NT2/D1 (cell line): ENCODE results near the gene ITIH6.
"Not testable (repeated sequence)": the region's sequence is repeated elsewhere in the genome, so short reads cannot be mapped to it uniquely, and the experiment has no call there.

Experiments used
- DNase-seq: peaks from one replicate; pipeline ENCODE4 v3.0.0-alpha.2; 2011; ENCODE audit warnings: low read depth, low spot score
- H3K27me3 ChIP-seq: 2 replicates; pipeline ENCODE4 v1.6.0; 2011; ENCODE audit warnings: mild to moderate bottlenecking; ENCODE audit not compliant: insufficient read length, insufficient read depth
- H3K36me3 ChIP-seq: 2 replicates; pipeline ENCODE4 v1.6.1; 2011; ENCODE audit warnings: mild to moderate bottlenecking, low read length, mixed read lengths; ENCODE audit not compliant: insufficient read depth, insufficient read length
- H3K4me1 ChIP-seq: 2 replicates; pipeline ENCODE4 v1.5.1; 2011; ENCODE audit not compliant: insufficient read depth, insufficient read length
- H3K4me3 ChIP-seq: 2 replicates; pipeline ENCODE4 v1.5.1; 2011; ENCODE audit warnings: low read depth; ENCODE audit not compliant: insufficient read length
- H3K9ac ChIP-seq: 2 replicates; pipeline ENCODE4 v1.6.0; 2011; ENCODE audit warnings: low read depth; ENCODE audit not compliant: insufficient read length
- H3K9me3 ChIP-seq: 2 replicates; pipeline ENCODE4 v1.5.1; 2011; ENCODE audit warnings: mild to moderate bottlenecking, low read length; ENCODE audit not compliant: insufficient read depth
- SUZ12 ChIP-seq: IDR thresholded peaks from 2 replicates; pipeline ENCODE4 v1.6.1; 2011; ENCODE audit not compliant: insufficient read length, insufficient read depth; ENCODE audit errors: extremely low read depth
- YY1 ChIP-seq: IDR thresholded peaks from 2 replicates; pipeline ENCODE4 v1.6.1; 2011; ENCODE audit not compliant: insufficient read length, insufficient read depth
- ZNF274 ChIP-seq: IDR thresholded peaks from 2 replicates; pipeline ENCODE4 v1.6.1; 2011; ENCODE audit warnings: mild to moderate bottlenecking, low read depth, low read length

ITIH6 gene, protein sequence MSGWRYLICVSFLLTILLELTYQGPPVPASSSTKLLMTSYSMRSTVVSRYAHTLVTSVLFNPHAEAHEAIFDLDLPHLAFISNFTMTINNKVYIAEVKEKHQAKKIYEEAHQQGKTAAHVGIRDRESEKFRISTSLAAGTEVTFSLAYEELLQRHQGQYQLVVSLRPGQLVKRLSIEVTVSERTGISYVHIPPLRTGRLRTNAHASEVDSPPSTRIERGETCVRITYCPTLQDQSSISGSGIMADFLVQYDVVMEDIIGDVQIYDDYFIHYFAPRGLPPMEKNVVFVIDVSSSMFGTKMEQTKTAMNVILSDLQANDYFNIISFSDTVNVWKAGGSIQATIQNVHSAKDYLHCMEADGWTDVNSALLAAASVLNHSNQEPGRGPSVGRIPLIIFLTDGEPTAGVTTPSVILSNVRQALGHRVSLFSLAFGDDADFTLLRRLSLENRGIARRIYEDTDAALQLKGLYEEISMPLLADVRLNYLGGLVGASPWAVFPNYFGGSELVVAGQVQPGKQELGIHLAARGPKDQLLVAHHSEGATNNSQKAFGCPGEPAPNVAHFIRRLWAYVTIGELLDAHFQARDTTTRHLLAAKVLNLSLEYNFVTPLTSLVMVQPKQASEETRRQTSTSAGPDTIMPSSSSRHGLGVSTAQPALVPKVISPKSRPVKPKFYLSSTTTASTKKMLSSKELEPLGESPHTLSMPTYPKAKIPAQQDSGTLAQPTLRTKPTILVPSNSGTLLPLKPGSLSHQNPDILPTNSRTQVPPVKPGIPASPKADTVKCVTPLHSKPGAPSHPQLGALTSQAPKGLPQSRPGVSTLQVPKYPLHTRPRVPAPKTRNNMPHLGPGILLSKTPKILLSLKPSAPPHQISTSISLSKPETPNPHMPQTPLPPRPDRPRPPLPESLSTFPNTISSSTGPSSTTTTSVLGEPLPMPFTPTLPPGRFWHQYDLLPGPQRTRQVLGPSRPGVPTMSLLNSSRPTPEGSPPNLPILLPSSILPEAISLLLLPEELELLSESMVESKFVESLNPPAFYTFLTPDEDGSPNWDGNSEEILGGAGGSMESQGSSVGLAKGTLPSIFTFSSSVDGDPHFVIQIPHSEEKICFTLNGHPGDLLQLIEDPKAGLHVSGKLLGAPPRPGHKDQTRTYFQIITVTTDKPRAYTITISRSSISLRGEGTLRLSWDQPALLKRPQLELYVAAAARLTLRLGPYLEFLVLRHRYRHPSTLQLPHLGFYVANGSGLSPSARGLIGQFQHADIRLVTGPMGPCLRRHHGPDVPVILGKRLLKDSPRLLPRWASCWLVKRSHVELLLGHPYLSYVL

DNA sequence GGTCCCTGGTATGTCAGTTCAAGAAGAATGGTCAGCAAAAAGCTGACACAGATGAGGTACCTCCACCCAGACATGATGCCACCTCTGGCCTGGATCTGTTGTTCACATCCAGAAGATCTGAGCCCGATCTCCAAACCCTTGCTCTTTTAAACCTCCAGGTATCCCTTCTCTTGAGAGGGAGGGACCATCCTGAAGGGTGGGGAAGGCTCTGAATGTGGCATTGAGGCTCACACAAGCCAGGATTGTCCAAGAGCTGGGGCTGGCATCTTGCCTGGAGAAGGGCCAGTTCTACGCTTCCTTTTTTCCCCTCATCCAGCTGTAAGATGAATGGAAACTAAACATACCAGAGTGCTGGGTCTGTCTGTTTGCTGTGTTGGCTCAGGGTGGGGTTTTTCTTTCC is at the start of gene ITIH6:
Gene ITIH6 (minus strand): TSS at position 119 of the 400 bp plus-strand sequence. CDS start 45 bp downstream, at position 74.
- Histone ChIP-seq H3K27me3 (no peaks in the 10 kb centered on the region), H3K36me3 (no peaks in the 10 kb centered on the region), H3K9ac (no peak within 1 kb of the TSS), H3K4me3 (no peak within 1 kb of the TSS), H3K4me1 (no peaks in the 10 kb centered on the region), H3K9me3 (no peaks in the 10 kb centered on the region)
- no peak for DNase-seq
- no peak for TF ChIP-seq YY1
- TF ChIP-seq SUZ12 = no peak
- TF ChIP-seq ZNF274 = no peak

DNA sequence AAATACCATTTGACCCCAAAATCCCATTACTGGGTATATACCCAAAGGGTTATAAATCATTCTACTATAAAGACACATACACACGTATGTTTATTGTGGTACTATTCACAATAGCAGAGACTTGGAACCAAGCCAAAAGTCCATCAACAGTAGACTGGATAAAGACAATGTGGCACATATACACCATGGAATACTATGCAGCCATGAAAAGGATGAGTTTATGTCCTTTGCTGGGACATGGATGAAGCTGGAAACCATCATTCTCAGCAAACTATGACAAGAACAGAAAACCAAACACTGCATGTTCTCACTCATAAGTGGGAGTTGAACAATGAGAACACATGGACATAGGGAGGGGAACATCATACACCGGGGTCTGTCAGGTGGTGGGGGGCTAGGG is 49.6 kb upstream of the ITIH6 start:
- not testable (repeated sequence) for DNase-seq, H3K4me1 ChIP-seq, H3K9ac ChIP-seq, H3K9me3 ChIP-seq, H3K4me3 ChIP-seq, H3K27me3 ChIP-seq, H3K36me3 ChIP-seq

DNA sequence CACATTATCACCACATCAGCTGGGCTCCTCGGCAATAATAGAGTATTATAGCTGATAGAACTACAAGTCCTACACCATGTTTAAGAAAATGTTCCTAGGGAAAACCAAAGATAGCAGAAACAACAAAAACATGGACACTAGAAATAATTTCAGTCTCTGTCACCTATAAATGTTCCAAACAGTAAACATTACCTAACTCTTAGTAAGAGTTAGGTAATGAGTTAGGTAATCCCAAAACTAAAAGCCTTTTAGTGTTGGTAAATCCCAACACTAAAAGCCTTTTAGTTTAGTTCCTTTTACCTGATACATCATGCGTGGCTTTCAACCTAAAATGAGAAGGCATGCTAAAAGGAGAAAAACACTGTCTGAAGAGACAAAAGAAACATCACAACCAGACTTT is 45.0 kb upstream of the ITIH6 start:
- no peak for DNase-seq
- Histone ChIP-seq H3K9ac (no peak overlapping the region), H3K4me3 (no peak overlapping the region), H3K9me3 (no peaks in the 10 kb centered on the region), H3K36me3 (no peaks in the 10 kb centered on the region), H3K27me3 (no peaks in the 10 kb centered on the region), H3K4me1 (peaks cover 4% of the 10 kb centered on the region)
- TF ChIP-seq ZNF274 (no peak), YY1 (no peak), SUZ12 (no peak)

DNA sequence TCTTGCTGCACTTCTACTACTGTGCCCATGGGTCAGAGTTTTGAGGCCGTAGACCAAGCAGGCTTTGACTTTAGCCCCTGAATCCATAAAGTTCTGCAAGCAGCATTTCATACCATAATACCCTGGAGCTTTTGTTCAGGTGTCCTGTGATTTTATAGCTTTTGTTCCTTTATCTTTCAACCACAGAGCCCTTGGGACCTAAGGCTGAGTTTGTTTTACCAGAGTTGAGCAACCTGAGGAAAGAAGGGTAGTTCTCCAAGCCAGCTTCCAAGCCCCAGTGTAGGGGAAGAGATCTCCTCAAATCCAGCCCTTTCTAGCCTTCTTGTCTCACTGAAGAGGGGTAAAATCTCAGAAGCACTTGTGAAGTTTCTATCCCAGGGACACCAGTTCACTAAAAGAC is 44.6 kb upstream of the ITIH6 start:
- Histone ChIP-seq H3K4me1 (peaks cover 4% of the 10 kb centered on the region), H3K9me3 (no peaks in the 10 kb centered on the region), H3K4me3 (no peak overlapping the region), H3K36me3 (no peaks in the 10 kb centered on the region), H3K9ac (no peak overlapping the region), H3K27me3 (no peaks in the 10 kb centered on the region)
- no peak for DNase-seq
- TF ChIP-seq YY1 = no peak
- no peak for TF ChIP-seq SUZ12
- TF ChIP-seq ZNF274 = no peak

DNA sequence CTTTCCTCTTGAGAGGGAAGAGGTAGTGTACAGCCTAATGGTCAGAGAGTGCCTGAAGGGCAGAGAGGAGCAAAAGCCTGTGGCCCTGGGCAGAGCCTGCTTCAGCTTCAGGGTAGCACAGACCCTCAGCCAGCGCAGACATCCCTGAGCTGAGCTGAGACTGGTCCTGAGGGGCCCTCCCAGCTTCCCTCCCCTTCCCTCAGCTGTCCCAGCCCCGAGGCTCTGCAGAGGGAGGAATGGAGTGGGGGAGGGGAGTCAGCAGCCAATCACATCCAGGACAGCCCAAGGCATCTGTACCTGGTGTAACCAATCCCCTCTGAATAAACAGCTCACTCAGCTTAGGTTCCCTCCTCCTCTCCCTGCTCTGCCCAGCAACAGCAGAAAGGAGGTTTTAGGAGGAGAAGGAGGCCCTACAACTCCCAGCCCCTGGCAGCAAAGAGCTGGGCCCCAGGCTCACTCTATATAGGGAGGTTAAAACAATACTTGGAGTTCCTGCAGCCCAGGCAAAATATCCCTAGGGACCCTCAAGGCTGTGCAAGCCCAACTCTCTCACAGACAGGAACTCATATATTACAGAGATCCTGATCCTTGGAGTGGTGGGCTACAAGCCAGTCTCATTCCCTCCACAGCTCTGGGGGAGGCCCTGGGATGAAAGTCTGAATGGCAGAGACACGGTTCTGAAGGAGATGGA is 43.3 kb upstream of the ITIH6 start:
- not testable (repeated sequence) for H3K4me3 ChIP-seq, H3K4me1 ChIP-seq, DNase-seq, H3K9me3 ChIP-seq, H3K36me3 ChIP-seq, H3K27me3 ChIP-seq
- peak overlapping the region; percentile 10 for H3K9ac ChIP-seq

DNA sequence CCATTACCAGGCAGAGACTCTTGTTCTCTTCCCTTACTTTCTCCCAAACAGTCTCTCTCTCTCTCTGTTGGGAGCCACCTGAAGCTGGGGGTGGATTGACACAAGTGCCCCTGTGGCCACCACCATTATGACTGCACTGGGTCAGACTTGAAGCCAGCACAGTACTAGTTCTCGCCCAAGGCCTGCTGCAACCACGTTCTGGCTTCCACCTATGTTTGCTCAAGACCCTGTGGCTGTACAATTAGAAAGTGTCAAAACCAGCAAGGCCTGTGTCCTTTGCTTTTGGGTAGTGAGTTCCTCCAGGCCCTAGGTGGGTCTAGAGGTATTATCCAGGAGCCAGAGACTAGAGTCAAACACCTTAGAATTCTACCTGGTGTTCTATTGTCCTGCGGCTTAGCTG is 40.5 kb upstream of the ITIH6 start:
- no peaks in the 10 kb centered on the region for H3K9me3 ChIP-seq
- peaks cover 4% of the 10 kb centered on the region for H3K4me1 ChIP-seq
- H3K4me3 ChIP-seq = no peak overlapping the region
- no peaks in the 10 kb centered on the region for H3K27me3 ChIP-seq
- TF ChIP-seq ZNF274 = no peak
- TF ChIP-seq YY1 = no peak
- no peak for TF ChIP-seq SUZ12
- no peaks in the 10 kb centered on the region for H3K36me3 ChIP-seq
- no peak for DNase-seq
- no peak overlapping the region for H3K9ac ChIP-seq

DNA sequence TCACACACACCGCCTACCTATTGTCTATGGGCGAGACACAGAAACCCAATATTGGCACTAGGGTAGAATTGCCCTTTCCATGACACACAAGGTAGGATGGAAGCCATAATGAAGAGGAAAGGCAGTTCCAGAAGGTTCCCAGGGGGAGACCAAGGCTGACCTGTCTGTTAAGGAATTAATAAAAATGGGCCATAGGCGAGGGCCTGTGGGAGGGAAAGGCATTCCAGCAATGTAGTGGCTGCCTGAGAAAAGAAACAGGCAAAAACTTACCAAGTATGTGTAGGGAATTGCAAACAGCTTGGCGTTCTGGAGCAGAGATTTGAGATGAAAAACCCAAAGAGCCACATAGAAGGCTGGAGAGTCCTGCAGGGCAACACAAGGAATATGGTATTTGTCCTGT is 28.5 kb upstream of the ITIH6 start:
- H3K4me3 ChIP-seq = no peak overlapping the region
- TF ChIP-seq ZNF274 (no peak), YY1 (no peak), SUZ12 (no peak)
- H3K27me3 ChIP-seq = no peaks in the 10 kb centered on the region
- no peaks in the 10 kb centered on the region for H3K9me3 ChIP-seq
- no peak overlapping the region for H3K9ac ChIP-seq
- no peaks in the 10 kb centered on the region for H3K36me3 ChIP-seq
- H3K4me1 ChIP-seq = no peaks in the 10 kb centered on the region
- no peak for DNase-seq
